Activated CD8-positive, alpha-beta memory T cell treated with anti-CD3 and anti-CD28 coated beads for 1 hour (primary cell): ENCODE data around the gene MYO1A.
"Not testable (repeated sequence)": the region's sequence is repeated elsewhere in the genome, so short reads cannot be mapped to it uniquely, and the experiment has no call there.

Experiments
- DNase-seq, 2 donors: peaks; one replicate each; pipeline ENCODE4 v3.0.0-alpha.2; 2020; ENCODE audit warnings: low read depth in 1 of 2; ENCODE audit errors: extremely low read depth in 1 of 2

MYO1A gene

DNA sequence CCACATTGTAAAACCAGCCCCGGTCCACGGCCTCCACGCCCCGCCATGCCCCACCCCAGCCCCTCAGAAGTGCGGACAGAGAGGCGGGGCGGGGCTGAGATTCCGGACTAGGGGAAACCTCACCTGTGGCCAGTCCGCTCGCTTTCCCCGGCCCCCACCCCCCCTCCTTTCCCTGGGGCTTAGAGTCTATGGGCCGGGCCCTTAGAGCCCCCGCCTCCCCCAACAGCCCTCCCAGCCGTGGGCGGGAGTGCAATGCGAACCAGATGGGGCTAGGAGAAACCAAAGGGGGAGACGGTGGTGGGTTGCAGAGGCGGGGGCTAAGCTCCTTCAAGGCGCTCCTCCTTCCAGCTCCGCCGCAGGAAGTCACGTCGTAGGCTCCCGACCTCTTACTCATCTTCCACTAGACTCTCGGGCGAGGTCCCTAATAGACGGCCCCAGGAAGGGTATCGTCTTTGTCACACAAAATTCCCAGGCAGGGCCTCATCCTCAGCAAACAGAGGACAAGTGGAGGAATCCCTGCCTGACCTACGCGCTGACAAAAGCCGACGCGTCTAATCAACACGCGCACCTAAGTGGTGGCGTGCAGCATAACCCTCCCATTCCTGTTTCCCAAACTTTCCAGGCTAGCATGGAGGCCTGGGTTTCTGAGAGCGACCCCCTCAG, 37.9 kb upstream of the MYO1A start:
- DNase-seq, result peak; percentile 64 to 73

GRCh38 chr12:57087010-57087690, 37.2 kb upstream of the MYO1A start:
- peak; percentile 93 to 95 for DNase-seq

DNA sequence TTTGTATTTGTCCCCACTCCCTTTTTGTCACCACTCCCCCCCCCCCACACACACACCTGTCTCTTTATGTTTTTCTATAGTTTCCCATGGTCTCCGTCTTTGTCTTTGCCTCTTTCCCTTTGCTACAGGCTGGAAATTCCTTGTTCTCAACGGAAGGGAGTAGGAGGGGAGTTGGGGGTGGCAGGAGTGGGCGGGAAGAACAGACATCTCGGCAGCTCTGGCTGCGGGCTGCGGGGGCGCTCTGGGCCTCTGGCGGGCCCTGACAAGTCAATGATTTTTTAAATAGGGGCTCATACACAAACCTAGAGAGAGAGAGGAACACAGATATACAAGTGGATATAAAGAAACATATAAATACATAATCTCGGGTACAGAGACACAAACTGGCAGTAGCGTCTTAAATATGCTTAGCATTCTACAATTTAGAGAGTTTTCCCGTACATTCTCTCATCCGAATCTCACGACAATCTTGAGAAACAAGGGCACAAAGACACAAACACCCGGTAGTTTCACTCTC, 36.6 kb upstream of the MYO1A start:
- peak in 1 of 2 donors; percentile 41 for DNase-seq

DNA sequence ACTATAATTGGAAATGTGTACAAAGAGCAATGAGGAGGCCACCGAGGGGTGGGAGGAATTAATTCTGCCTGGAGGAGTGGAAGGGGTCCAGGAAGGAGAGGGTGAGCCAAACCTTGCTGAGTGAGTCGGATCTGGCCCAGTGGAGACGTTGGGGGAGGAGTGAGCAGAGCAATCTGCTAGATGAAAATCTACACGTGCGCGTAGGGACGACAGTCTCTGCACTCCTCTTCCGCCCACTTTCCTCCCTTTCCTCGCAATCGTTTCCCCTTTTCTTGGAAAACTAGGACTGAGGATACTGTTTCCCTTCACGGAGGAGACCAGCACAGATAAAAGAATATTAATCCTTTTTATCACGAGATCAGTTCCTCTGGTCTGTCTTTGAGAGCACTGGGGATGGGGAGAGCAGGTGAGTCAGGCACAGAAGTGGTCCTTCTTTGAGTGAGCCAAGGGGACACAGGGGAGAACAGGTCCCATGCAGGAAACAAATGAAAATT, 36.1 kb upstream of the MYO1A start:
- no peak for DNase-seq

DNA sequence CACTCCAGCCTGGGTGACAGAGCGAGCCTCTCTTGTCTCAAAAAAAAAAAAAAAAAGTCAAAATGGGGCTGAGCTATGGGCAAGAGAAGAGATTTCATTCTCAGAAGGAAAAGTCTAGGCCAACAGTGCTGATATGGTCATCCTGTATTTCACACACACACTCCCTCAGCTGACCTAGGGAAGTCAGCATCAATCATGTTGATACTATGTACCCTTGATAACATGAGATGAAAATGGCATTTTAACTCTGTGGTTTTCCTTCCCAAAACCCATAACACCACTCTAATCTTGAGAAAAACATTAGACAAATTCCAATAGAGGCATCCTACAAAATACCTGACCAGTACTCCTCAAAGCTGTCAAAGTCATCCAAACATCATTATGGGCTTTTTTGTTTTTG, 30.9 kb upstream of the MYO1A start:
- DNase-seq, result no peak

DNA sequence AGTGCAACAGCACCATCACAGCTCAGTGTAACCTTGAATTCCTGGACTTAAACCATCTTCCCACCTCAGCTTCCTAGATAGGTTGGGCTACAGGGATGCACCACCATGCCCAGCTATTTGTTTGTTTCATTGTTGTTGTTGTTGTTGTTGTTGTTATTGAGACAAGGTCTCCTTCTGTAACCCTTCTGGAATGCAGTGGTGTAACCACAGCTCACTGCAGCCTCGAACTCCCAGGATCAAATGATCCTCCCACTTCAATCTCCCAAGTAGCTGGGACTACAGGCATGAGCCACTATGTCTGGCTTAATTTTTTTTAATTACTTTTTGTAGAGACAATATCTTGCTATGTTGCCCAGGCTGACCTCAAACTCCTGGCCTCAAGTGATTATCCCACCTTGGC, 29.9 kb upstream of the MYO1A start:
- no peak for DNase-seq

DNA sequence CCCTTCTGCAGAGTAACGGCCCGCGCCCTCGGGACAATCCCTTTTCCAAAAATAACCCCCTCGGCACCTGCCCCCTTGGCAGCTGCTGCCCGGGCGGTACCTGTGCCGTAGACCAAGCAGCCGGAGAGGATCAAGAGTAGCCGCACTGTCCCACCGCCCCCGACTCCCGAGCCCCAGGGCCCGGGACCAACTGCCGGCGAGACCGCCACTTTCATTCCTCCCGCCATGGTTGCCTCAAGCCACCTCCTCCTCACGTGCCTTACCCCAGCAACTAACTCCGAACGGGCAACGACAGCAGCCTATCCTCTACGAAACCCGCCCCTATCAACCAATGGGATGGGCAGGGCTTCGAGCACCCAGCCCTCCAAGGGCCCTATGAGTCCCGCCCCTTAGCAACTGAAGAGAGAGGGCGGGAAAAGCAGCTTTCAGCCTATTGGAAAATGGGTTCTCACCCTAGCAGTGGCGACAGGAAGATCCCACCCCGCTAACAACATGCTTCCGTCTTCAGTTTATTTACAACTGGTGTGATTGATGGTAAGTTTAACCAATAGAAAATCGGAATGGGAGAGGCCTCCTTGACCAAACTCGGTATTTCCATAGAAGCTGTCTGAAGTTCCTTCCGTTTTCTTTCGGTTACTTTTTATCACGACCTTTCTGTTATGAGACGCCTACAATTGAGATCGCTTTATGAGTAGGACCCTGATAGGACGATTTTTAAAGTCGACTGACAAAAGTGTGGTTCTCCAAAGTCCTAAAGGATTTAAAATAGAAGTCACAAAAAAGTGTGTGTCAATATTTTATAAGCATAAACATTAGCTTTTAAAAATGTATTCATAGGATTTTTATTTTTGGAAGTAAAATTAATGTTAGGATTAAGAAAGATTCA, 28.8 kb upstream of the MYO1A start, which contains the start of gene NEMP1:
NEMP1 (minus strand) TSS at position 273 of the 886 bp plus-strand sequence; CDS start at position 227, 46 bp downstream.
- DNase-seq, result peak; percentile 84 to 90

GRCh38 chr12:57073566-57074450, 23.9 kb upstream of the MYO1A start:
- not testable (repeated sequence) for DNase-seq

DNA sequence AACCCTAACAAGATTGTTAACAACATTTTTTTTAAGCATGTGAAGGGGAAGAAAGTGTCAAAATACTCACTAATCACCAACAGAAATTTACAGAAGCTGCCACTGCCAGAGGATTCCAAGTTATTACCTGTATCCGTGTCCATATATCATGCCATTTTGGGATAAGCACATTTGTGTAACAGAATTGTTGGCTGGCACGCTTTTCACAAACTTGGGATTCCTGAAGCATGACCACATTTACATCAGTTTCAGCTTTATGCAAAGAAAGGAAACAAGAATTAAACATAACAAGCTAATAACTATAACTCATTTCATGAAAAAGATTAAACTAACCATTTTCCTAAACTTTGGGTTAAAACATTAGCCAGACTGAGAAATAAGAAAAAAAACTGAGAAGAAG, 22.7 kb upstream of the MYO1A start:
- DNase-seq, result no peak

DNA sequence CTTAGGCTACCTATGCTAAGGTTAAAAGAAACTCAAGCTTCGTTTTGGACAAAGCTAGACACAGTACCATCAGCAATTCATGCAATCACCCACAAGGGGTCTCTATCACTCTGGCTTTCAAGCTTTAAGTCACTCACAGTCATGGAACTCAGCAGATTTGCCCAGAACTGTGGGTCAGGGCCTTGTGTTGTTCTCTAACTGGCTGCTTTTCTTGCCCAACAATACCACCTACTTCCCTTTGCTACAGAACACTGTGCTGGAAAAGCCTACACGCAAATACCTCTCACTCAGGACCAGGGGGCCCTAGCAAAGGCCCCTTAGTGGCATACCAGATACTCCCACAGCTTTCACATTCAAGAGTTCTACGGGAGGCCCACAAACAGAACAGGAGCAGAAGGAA, 19.6 kb upstream of the MYO1A start:
- no peak for DNase-seq

DNA sequence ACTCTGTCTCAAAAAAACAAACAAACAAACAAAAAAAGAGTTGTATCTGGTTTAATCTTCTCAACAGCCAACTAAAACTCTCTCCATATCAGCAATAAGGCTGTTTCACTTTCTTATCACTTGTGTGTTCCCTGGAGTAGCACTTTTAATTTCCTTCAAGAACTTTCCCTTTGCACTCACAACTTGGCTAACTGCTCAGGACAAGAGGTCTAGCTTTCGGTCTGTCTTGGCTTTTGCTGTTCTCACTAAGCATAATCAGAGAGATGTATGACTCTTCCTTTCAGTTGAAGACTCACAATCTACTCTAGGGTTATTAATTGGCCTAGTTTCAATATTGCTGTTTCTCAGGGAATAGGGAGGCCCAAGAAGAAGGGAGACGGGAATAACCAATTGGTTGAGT, 16.3 kb upstream of the MYO1A start:
- no peak for DNase-seq

GRCh38 chr12:57063991-57064685, 14.2 kb upstream of the MYO1A start:
- no peak for DNase-seq

- no peak for DNase-seq
These were observed 8.5 kb upstream of the MYO1A start for GRCh38 chr12:57058454-57058853.

GRCh38 chr12:57057067-57057751, 7.3 kb upstream of the MYO1A start:
- no peak for DNase-seq

DNA sequence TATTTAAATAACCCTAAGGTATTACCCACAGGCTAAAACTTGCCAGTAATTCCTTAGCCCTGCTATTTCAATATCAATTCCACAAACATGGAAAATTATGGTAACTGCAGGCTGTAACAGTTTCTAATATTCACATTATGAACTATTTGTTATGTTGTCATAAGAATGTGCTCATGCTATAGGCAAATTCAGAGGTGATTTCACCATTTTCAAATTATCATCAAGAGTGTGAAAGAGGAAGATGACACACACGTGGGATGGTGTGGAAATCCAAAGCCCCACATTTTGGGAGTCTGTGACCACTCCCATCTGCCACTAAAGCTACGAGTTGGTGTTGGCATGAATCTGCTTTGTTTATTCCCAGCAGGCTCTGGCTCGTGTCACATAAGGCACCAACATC, 5.9 kb upstream of the MYO1A start:
- DNase-seq, result no peak

DNA sequence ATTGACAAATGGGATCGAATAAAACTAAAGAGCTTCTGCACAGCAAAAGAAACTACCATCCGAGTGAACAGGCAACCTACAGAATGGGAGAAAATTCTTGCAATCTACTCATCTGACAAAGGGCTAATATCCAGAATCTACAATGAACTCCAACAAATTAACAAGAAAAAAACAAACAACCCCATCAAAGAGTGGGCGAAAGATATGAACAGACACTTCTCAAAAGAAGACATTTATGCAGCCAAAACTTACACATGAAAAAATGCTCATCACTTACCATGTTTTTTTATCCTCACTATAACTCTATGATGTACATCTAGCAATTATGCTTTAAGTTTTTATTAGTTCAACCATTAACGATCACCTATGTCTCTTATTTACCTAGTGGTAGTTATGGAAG, 4.0 kb upstream of the MYO1A start:
- DNase-seq, result not testable (repeated sequence)

GRCh38 chr12:57053146-57053545, 3.2 kb upstream of the MYO1A start:
- DNase-seq, result not testable (repeated sequence)

GRCh38 chr12:57051011-57051410, 1.1 kb upstream of the MYO1A start:
- DNase-seq, result no peak

DNA sequence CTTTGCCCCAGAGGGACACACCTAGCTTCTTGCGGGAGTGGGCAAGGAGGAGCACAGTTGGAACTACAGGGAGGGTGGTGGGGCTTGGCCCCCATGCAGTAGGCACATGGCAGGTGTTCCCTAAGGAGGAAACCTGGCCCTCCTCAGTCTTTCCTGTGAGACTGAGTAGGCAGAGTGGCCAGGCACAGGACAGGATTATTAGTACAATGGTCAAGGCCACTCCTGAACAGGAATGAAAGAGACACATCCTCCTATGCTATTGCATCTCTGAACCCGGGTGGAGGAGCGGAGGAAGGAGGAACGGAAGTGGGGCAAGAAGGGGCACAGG, 846 bp downstream of the MYO1A start:
- no peak for DNase-seq
